HepG2 (cell line): ENCODE data around the gene ARHGAP21.

ENCODE experiments used
- CBFB ChIP-seq: sonication (generic); formaldehyde crosslinking; IDR thresholded peaks from 2 replicates; pipeline ENCODE4 v1.4.0; 2020; ENCODE audit warnings: missing genetic modification reagents
- DNMT1 ChIP-seq: sonication (generic); formaldehyde crosslinking; IDR thresholded peaks from 2 replicates; pipeline ENCODE4 v1.5.1; 2020; ENCODE audit warnings: mild to moderate bottlenecking, missing genetic modification reagents
- EED ChIP-seq: sonication (generic); formaldehyde crosslinking; IDR thresholded peaks from 2 replicates; pipeline ENCODE4 v1.5.0; 2020; ENCODE audit warnings: mild to moderate bottlenecking, missing genetic modification reagents
- EHMT2 ChIP-seq: fragments of 200-600 bp; sonication (generic); IDR thresholded peaks from 2 replicates; pipeline ENCODE4 v1.7.0; 2017; ENCODE audit warnings: antibody characterized with exemption, low read depth, low read length, borderline replicate concordance
- HMGXB4 ChIP-seq, 2 experiments: sonication (generic) in 1 of 2; formaldehyde crosslinking in 1 of 2; IDR thresholded peaks; 2 replicates each; pipeline versions ENCODE4 v1.4.0 to v1.6.1; 2018 to 2020; ENCODE audit warnings: missing genetic modification reagents in 2 of 2, borderline replicate concordance in 1 of 2, low read depth in 1 of 2, mild to moderate bottlenecking in 1 of 2, missing biosample characterization in 1 of 2
- JARID2 ChIP-seq: sonication (generic); formaldehyde crosslinking; IDR thresholded peaks from 2 replicates; pipeline ENCODE4 v1.8.1; 2023; ENCODE audit warnings: missing genetic modification reagents, inconsistent platforms; ENCODE audit not compliant: insufficient replicate concordance
- MYC ChIP-seq: sonication (generic); formaldehyde crosslinking; IDR thresholded peaks from 2 replicates; pipeline ENCODE4 v1.9.0; 2021; ENCODE audit warnings: missing genetic modification reagents, borderline replicate concordance
- ZNF792 ChIP-seq: IDR thresholded peaks from 2 replicates; pipeline ENCODE4 v1.6.1; 2016

- no peak for TF ChIP-seq ZNF792 (CRISPR knock-in tag)
- TF ChIP-seq HMGXB4 (CRISPR knock-in tag; IDR thresholded peaks at IDR 0.05; ENCODE audit: borderline replicate concordance in 1 of 2, low read depth in 1 of 2), result no peak
- TF ChIP-seq MYC, result no peak
- TF ChIP-seq CBFB, result no peak
- TF ChIP-seq JARID2 (CRISPR knock-in tag), result no peak
- no peak for TF ChIP-seq EHMT2
- no peak for TF ChIP-seq EED
- TF ChIP-seq DNMT1 (CRISPR knock-in tag), result no peak
These were observed 32.6 kb upstream of the ARHGAP21 start for GRCh38 chr10:24756283-24756682.
